Muscle of leg (tissue), 11 donors: Measurements from ENCODE around the gene CD72. TPM values are rescaled to one million over a fixed set of nuclear protein-coding genes. Genes with fewer than 3 reads are reported as not detected.
"Not testable (repeated sequence)": the region's sequence is repeated elsewhere in the genome, so short reads cannot be mapped to it uniquely, and the experiment has no call there.

Source experiments
- DNase-seq: peaks from one replicate; pipeline ENCODE4 v3.0.0; 2013
- H3K27ac ChIP-seq: one replicate; pipeline ENCODE4 v1.5.1; 2013; ENCODE audit warnings: mild to moderate bottlenecking, low read length, control low read depth
- H3K27me3 ChIP-seq: one replicate; pipeline ENCODE4 v1.6.1; 2013; ENCODE audit warnings: low read length; ENCODE audit not compliant: control insufficient read depth, insufficient read depth
- H3K36me3 ChIP-seq: one replicate; pipeline ENCODE4 v1.6.1; 2013; ENCODE audit warnings: low read length; ENCODE audit not compliant: control insufficient read depth, insufficient read depth
- H3K4me1 ChIP-seq: one replicate; pipeline ENCODE4 v1.6.1; 2013; ENCODE audit warnings: low read length; ENCODE audit not compliant: control insufficient read depth, insufficient read depth
- H3K4me3 ChIP-seq: one replicate; pipeline ENCODE4 v1.5.1; 2013; ENCODE audit warnings: low read length, control low read depth
- H3K9me3 ChIP-seq: replicated peaks from 2 replicates; pipeline ENCODE4 v1.6.1; 2013; ENCODE audit warnings: low read depth, low read length; ENCODE audit not compliant: control insufficient read depth
- WGBS: methylation state at CpG from one replicate; pipeline ENCODE4 v1.1.5; 2013; ENCODE audit warnings: missing lambda C conversion rate; ENCODE audit not compliant: insufficient coverage; 5-methylcytosine and 5-hydroxymethylcytosine counted together
- polyA plus RNA-seq, 8 donors: library from polyadenylated mRNA; unstranded; fragments of 120-200 nt; gene quantifications; one replicate each; pipeline versions ENCODE4 v1.2.1 to v1.2.3, GENCODE V29; 2013; ENCODE audit warnings: inconsistent platforms in 1 of 8, low replicate concordance in 1 of 8; ENCODE audit not compliant: insufficient read length in 8 of 8, insufficient read depth in 1 of 8
- total RNA-seq: library from RNA; stranded (reverse); fragments of 120-200 nt; gene quantifications from one replicate; pipeline ENCODE4 v1.2.4, GENCODE V29; 2013

The CD72 gene
- total and polyA plus RNA-seq, 9 donors = 1.2 to 2.9 (median 1.6) TPM

DNA sequence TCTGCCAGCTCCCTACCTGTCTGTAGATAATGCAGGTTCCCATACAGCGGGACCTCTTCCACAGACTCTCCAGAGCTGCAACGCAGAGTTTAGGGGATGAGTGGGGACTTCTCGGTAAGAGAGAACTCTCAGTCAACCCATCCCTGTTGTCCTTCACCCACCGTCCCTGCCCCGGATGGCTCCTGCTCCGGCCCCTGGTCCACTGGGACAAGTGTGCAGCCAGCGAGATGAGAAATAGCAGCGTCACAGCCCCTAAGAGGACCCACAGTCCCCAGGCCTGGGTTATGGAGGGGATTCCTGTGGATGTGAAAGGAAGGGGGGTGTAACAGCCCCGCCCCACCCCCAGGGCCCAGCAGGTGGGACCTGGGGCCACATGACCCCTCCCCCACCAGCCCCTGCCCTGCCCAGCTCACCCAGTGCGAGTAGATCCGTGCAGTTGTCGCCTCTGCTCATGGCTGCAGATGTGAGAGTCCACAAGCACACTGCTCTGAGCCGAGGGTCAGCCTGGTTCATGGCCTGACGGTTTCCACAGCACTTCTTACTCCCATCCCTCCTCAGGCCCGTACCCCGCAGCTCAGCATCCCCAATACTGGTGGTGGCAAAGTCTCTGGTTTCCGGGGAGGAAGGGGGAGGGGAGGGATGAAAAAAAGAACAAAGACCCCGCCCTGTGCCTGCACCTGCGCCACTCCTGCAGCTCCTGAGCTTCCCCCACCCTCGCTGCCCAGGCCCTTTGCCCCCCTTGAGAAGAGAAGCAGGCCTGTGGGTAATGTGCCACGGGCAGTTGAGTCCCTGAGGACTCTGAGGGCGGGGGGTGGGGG lies 32.3 kb upstream of the CD72 start, which contains the start of gene SIT1:
TSS of gene SIT1 (minus strand) at position 591 of the 818 bp plus-strand sequence. CDS start at position 513, 78 bp downstream.
- peaks cover 32% of the 10 kb centered on the region for H3K4me1 ChIP-seq
- H3K27ac ChIP-seq = no peak within 1 kb of the TSS
- 23% methylated on average over 4 of the region's 22 CpGs for WGBS
- H3K27me3 ChIP-seq = no peaks in the 10 kb centered on the region
- no peak for DNase-seq
- H3K4me3 ChIP-seq = no peak within 1 kb of the TSS
- H3K9me3 ChIP-seq = no peaks in the 10 kb centered on the region
- H3K36me3 ChIP-seq = no peaks in the 10 kb centered on the region

DNA sequence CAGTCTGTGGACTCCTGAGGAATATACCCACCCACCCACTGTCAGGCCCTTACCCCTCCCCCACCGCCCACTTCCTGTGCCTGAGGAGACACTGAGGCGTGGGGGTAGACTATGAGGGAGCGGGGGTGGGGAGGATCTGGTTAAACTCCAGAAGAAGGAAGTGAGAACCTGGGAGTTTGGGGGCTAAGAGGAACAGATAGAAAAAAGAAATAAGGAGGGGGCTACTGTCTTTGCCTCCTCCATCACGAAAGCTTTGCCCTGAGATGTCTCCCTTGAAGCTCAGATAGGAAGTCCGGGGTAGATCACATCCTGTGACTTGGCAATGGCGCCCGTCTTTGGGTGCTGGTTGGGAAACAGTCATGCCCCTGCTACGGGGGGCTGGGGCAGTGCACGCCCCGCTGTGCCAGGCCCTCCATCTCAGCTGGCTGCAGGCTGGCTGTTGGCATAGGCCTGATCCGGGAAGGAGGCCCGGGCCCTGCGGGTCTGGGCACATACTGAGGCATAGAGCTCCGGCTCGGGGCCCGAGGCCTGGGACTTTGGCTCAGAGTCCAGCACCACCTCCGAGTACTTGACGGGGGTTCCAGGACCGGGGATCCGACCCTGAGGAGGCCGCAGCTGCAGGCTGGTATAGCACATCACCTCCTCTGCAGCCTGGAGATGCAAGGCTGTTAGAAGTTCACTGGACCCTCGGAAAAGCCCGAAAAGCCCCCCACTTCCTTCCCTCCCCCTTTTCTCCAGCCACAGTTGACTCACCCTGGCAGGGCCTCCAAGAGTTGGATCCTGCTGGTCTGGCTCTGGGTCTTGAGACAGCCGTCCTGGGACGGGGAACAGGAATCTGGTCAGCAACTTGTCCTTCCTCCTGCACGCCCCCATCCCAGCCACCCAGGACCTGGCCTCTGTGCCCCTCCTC lies 31.5 kb upstream of the CD72 start:
- no peaks in the 10 kb centered on the region for H3K27me3 ChIP-seq
- no peaks in the 10 kb centered on the region for H3K36me3 ChIP-seq
- no peak overlapping the region for H3K4me3 ChIP-seq
- no peaks in the 10 kb centered on the region for H3K9me3 ChIP-seq
- H3K4me1 ChIP-seq = peaks cover 33% of the 10 kb centered on the region
- no peak overlapping the region for H3K27ac ChIP-seq
- 49% methylated on average over 22 of the region's 26 CpGs for WGBS
- DNase-seq = peak; percentile 59

DNA sequence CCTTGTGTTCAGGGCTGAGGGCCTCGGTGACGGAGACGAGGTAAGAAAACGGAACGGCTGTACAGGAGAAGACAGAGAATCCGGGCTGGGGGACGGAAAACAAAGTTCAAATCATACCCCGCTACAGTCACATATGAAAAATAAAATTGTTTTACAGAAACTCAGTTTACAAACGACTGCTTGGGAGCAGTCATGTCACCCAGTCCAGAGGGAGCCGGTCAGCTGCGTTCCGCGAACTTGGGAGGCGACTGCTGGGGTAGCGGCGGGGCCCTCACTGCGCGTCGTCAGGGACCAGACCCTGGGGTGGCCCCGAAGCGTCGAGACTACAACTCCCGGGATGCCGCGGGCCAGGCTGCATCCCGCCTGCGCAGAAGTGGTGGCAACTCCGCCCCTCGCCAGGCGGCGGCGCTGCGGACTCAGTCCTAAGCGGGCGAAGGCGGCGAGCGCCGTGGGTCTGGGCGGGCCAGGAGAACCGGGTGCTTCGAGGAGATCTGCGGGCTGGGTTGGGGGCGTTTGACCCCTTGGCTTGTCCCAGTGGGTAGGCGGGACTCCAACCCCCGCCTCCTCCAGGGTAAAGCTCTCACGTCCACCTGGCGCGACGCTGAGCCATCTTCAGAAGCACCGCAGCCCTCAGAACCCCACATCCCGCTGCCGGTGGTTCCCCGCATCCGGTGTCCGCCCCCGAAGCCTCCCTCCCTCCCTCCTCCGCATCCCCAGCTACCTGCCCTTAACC lies 28.5 kb upstream of the CD72 start:
- H3K27me3 ChIP-seq = no peaks in the 10 kb centered on the region
- peak overlapping the region; percentile 55 for H3K4me3 ChIP-seq
- no peaks in the 10 kb centered on the region for H3K36me3 ChIP-seq
- 0% methylated on average over 49 of the region's 58 CpGs for WGBS
- peaks cover 33% of the 10 kb centered on the region for H3K4me1 ChIP-seq
- peak overlapping the region; percentile 94 for H3K27ac ChIP-seq
- DNase-seq = peak; percentile 97
- H3K9me3 ChIP-seq = no peaks in the 10 kb centered on the region

DNA sequence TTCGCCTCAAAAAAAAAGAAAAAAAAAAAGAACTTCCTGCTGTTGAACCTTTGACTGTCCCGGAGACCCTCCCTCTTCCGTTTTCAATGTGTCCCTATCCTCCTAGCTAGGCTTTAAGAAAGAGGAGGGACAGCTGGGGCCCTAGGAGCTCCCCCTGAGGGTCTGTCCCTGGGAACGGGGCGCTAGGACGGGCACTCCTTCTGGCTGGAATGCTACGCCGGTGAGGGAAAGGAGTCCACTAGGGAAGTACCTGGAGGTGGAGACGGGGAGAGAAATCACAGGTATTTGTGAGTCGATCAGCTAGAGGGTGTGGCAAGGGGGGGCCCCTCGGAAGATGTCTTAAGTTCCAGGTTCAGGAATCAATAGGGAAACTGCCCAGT lies 27.9 kb upstream of the CD72 start:
- Histone ChIP-seq H3K27ac (peak overlapping the region; percentile 94), H3K4me1 (peaks cover 33% of the 10 kb centered on the region), H3K27me3 (no peaks in the 10 kb centered on the region), H3K9me3 (no peaks in the 10 kb centered on the region), H3K4me3 (peak overlapping the region; percentile 55), H3K36me3 (no peaks in the 10 kb centered on the region)
- peak; percentile 82 for DNase-seq
- 0% methylated on average over 9 of the region's 11 CpGs for WGBS

DNA sequence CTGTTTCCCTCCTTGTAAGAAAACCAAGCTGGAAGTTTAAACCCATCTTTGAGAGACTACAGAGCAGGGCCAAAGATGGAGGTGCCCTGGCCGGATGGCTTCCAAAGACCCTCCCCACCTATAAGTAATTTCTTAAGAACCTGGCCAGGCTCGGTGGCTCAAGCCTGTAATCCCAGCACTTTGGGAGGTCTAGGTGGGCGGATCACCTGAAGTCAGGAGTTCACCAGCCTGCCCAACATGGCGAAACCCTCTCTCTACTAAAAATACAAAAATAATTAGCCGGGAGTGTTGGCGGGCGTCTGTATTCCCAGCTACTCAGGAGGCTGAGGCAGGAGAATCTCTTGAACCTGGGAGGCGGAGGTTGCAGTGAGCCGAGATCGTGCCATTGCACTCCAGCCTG lies 27.5 kb upstream of the CD72 start:
- WGBS = 11% methylated on average over 6 of the region's 10 CpGs
- Histone ChIP-seq H3K4me1 (peaks cover 30% of the 10 kb centered on the region), H3K27ac (peak overlapping the region; percentile 94)

DNA sequence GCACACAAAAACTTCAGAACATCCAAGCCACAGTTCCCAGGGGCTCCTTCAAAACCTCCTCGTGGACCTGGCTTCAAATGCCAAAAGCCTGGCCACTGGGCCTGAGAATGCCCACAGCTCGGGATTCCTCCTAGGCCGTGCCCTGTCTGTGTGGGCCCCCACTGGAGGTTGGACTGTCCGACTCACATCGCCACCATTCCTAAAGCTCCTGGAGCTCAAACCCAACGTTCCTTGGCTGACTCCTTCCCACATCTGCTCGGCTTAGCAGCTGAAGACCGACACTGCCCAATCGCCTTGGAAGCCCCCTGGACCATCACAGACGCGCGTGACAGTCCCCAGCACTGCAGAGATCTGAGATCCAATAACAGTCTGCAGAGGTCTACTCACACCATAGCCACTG lies 24.8 kb upstream of the CD72 start:
- WGBS = 88% methylated on average over 12 of the region's 12 CpGs
- Histone ChIP-seq H3K27ac (no peak overlapping the region), H3K36me3 (no peaks in the 10 kb centered on the region), H3K4me1 (peaks cover 12% of the 10 kb centered on the region), H3K4me3 (no peak overlapping the region), H3K9me3 (no peaks in the 10 kb centered on the region), H3K27me3 (no peaks in the 10 kb centered on the region)
- DNase-seq = no peak

More for the DNA sequence above, 27.5 kb upstream of the CD72 start:
- peak overlapping the region; percentile 55 for H3K4me3 ChIP-seq
- not testable (repeated sequence) for DNase-seq, H3K27me3 ChIP-seq, H3K9me3 ChIP-seq, H3K36me3 ChIP-seq

DNA sequence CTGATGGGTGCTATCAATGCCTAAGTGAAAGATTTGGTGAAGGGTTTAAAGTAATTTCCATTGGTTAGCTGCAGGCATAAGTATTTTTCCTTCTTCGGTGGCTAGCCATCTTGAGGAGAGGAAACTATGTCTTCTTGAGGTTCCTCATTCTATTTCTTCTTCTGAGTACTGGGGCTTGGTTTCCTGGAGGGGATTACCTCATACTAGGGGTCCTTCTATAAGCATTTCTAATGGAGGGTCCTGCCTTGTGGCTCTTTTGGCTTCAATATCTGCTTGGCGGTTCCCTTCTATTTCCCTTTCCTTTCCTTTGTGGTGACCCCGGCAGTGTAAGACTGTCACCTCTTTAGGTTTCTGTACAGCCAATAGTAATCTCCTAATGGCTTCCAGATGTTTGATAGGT lies 23.3 kb upstream of the CD72 start:
- not testable (repeated sequence) for H3K9me3 ChIP-seq, DNase-seq, H3K4me1 ChIP-seq, H3K36me3 ChIP-seq, H3K27ac ChIP-seq, H3K27me3 ChIP-seq, H3K4me3 ChIP-seq
- WGBS = no CpG with 5 or more reads among the region's 3 CpGs

DNA sequence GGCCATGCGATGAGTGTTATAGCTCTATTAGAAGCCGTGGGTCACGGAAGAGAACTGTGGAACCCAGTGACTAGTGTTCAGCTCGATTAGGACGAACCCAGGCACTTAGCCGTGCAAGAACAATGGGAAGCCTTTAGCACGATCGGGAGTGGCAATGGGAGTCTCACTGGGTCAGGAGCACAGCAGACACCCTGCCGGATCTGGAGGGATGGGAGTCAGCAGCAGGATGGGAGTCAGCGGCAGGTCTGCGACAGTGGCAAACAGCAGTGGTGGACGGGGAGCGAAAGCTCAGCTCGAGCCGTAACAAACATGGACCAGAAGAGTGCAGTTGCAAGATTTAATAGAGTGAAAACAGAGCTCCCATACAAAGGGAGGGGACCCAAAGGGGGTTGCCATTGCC lies 22.2 kb upstream of the CD72 start:
- not testable (repeated sequence) for H3K9me3 ChIP-seq, H3K4me3 ChIP-seq, DNase-seq, H3K4me1 ChIP-seq, H3K36me3 ChIP-seq, H3K27me3 ChIP-seq, H3K27ac ChIP-seq
- 94% methylated on average over 15 of the region's 15 CpGs for WGBS

DNA sequence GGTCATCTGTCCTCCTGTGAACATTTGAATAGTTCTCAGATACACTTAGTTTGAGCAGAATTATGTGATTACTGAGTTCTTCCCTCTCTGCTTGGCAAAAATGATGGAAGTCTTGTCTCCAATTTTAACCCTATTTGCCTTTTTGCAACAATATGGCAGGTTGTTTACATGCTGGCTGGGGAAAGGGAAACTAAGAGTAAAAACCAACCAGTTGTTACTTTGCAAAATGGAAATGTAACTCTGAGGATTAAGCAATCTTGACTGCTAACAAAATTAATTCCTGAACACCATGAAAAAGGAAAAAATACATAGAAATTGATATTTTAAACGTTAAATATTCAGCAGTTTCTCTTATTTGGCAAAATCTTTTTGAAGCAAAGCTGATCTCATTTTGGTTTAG lies 21.4 kb upstream of the CD72 start:
- Histone ChIP-seq H3K27ac (no peak overlapping the region), H3K9me3 (no peaks in the 10 kb centered on the region), H3K36me3 (no peaks in the 10 kb centered on the region), H3K4me1 (no peaks in the 10 kb centered on the region), H3K4me3 (no peak overlapping the region), H3K27me3 (no peaks in the 10 kb centered on the region)
- no peak for DNase-seq
- WGBS = no CpG with 5 or more reads among the region's 1 CpG

DNA sequence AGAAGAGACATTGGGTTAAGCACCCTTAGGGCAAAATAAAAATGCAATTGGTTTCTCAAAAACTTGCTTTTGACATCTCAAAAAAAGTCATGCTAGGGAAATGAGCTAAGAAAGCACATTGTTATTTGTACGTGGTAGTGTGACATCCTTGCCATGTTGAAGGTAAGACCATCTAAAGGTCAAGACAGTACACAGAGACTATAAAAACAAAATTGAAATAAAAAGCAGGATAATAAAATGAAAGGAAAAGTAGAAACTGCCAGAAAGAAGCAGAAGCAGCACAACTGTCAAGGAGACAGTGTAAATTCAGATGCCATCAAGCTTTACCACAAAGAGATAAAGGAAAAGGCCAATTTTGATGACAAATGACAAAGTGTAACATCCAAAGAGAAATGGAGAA lies 21.0 kb upstream of the CD72 start:
- H3K27ac ChIP-seq, H3K36me3 ChIP-seq, DNase-seq, H3K27me3 ChIP-seq, H3K4me1 ChIP-seq, H3K4me3 ChIP-seq, H3K9me3 ChIP-seq: not testable (repeated sequence)
- no CpG with 5 or more reads among the region's 1 CpG for WGBS
